Activated T-helper 2 cell treated with anti-CD3 and anti-CD28 coated beads, Interferon-gamma antibody, Interleukin-2, Interleukin-4, amounts not matched to agents 10 μg/mL and 5 μg/mL and 100 μg/mL, durations not matched to agents 14 hours and 24 hours and 36 hours (primary cell): Measurements from ENCODE around the gene CGRRF1. TPM values are rescaled to one million over a fixed set of nuclear protein-coding genes. Genes with fewer than 3 reads are reported as not detected.

ENCODE experiments used
- DNase-seq: peaks from one replicate; pipeline ENCODE4 v3.0.0; 2021; ENCODE audit warnings: low spot score
- H3K27ac Mint-ChIP-seq: one replicate; pipeline ENCODE4 v1.8.0; 2021; ENCODE audit warnings: mixed read lengths
- H3K27me3 Mint-ChIP-seq: one replicate; pipeline ENCODE4 v1.8.0; 2021; ENCODE audit warnings: low read depth, mixed read lengths
- H3K36me3 Mint-ChIP-seq: one replicate; pipeline ENCODE4 v1.8.0; 2021; ENCODE audit warnings: low read depth, mixed read lengths
- H3K4me1 Mint-ChIP-seq: one replicate; pipeline ENCODE4 v1.8.0; 2021; ENCODE audit warnings: low read depth, mixed read lengths
- H3K4me3 Mint-ChIP-seq: one replicate; pipeline ENCODE4 v1.8.0; 2021; ENCODE audit warnings: low read depth, mild to moderate bottlenecking, moderate library complexity, mixed read lengths
- H3K9me3 Mint-ChIP-seq: one replicate; pipeline ENCODE4 v1.8.0; 2021; ENCODE audit warnings: mixed read lengths
- intact Hi-C: fragments of 100-400 bp; cut with micrococcal nuclease; formaldehyde crosslinking; loops from one replicate; pipeline ENCODE4 v1.15.1; 2023
- total RNA-seq: library from RNA; stranded (reverse); gene quantifications from 2 replicates; pipeline ENCODE4 v1.2.3, GENCODE V29; 2022

Gene CGRRF1
- total RNA-seq, 1 donor from 2014 or later = 6.2 TPM

GRCh38 chr14:54498095-54498531, 11.6 kb upstream of the CGRRF1 start:
- Mint-ChIP-seq H3K36me3 (no peaks in the 10 kb centered on the region), H3K27ac (no peak overlapping the region), H3K9me3 (no peaks in the 10 kb centered on the region), H3K4me1 (peaks cover 6% of the 10 kb centered on the region), H3K4me3 (no peak overlapping the region), H3K27me3 (peaks cover 24% of the 10 kb centered on the region)
- DNase-seq = no peak
- intact Hi-C loops = no loop called here

GRCh38 chr14:54498579-54498978, 11.1 kb upstream of the CGRRF1 start:
- Mint-ChIP-seq H3K36me3 (no peaks in the 10 kb centered on the region), H3K27ac (no peak overlapping the region), H3K4me1 (peaks cover 6% of the 10 kb centered on the region), H3K4me3 (no peak overlapping the region), H3K9me3 (no peaks in the 10 kb centered on the region), H3K27me3 (peaks cover 24% of the 10 kb centered on the region)
- no peak for DNase-seq
- intact Hi-C loops = no loop called here

DNA sequence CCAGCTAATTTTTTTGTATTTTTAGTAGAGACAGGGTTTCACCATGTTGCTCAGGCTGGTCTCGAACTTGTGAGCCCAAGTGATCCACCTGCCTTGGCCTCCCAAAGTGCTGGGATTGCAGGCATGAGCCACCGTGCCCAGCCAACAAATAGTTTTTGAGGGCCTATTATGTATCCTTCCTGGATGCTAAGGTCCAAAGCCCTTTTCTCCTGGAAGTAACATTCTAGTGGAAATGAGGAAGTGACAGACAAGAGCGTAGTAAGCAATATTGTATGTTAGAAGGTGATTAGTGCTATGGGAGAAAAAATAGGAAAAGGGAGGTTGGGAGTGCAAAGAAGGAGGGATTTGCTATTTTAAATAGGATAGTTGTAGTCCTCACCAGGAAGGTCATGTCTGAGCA, 9.0 kb upstream of the CGRRF1 start:
- no peak for DNase-seq
- no peaks in the 10 kb centered on the region for H3K36me3 Mint-ChIP-seq
- peaks cover 29% of the 10 kb centered on the region for H3K27me3 Mint-ChIP-seq
- H3K4me1 Mint-ChIP-seq = peaks cover 6% of the 10 kb centered on the region
- intact Hi-C loops = no loop called here
- H3K4me3 Mint-ChIP-seq = no peak overlapping the region
- no peak overlapping the region for H3K27ac Mint-ChIP-seq
- H3K9me3 Mint-ChIP-seq = no peaks in the 10 kb centered on the region

DNA sequence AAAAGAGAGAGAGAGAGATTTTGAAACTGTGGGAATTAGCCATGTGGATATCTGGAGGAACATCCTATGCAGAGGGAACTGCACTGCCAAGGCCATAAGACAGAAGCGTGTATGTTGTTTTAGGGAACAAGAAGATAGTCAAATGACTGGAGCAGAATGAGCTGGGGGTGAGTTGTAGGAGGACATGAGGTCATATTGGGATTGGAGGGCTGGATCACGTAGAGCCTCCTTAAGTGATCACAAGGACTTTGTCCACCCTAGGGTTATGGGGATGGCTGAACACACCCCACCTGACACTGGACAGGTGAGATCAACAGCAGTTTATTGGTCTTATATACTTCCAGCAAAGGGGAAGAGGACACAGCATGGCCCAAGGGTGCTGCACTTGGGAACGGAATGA, 8.2 kb upstream of the CGRRF1 start:
- Mint-ChIP-seq H3K27me3 (peaks cover 29% of the 10 kb centered on the region), H3K4me3 (no peak overlapping the region), H3K9me3 (no peaks in the 10 kb centered on the region), H3K4me1 (peaks cover 4% of the 10 kb centered on the region), H3K27ac (no peak overlapping the region), H3K36me3 (no peaks in the 10 kb centered on the region)
- intact Hi-C loops = no loop called here
- no peak for DNase-seq

- Mint-ChIP-seq H3K36me3 (no peaks in the 10 kb centered on the region), H3K27ac (no peak overlapping the region), H3K4me1 (peaks cover 4% of the 10 kb centered on the region), H3K4me3 (no peak overlapping the region), H3K27me3 (peaks cover 30% of the 10 kb centered on the region), H3K9me3 (no peaks in the 10 kb centered on the region)
- intact Hi-C loops = no loop called here
- DNase-seq = no peak
Observed at GRCh38 chr14:54502602-54503001, 7.1 kb upstream of the CGRRF1 start.

DNA sequence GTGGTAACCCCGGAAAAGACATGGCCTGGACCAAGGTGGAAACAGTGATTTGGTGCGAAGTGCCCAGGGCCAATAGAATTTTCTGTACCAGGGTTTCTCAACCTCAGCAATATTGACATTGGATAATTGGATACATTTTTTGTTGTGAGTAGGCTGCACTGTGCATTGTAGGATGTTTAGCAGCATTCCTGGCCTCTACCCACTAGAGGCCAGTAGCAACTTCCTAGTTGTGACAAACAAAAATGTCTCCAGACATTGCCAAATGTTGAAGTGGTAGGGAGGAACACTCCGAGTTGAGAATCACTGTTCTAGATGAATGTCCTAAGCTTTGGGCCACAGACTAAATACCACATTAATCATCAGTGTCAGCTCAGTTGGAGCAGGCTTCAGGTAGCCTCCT, 6.2 kb upstream of the CGRRF1 start:
- intact Hi-C loops = no loop called here
- H3K4me3 Mint-ChIP-seq = no peak overlapping the region
- peaks cover 24% of the 10 kb centered on the region for H3K27me3 Mint-ChIP-seq
- no peak overlapping the region for H3K27ac Mint-ChIP-seq
- no peak for DNase-seq
- H3K9me3 Mint-ChIP-seq = no peaks in the 10 kb centered on the region
- H3K36me3 Mint-ChIP-seq = no peaks in the 10 kb centered on the region
- H3K4me1 Mint-ChIP-seq = peaks cover 4% of the 10 kb centered on the region

- Mint-ChIP-seq H3K4me3 (no peak overlapping the region), H3K27ac (no peak overlapping the region), H3K4me1 (peaks cover 33% of the 10 kb centered on the region), H3K9me3 (peaks cover 21% of the 10 kb centered on the region), H3K27me3 (no peaks in the 10 kb centered on the region), H3K36me3 (peaks cover 35% of the 10 kb centered on the region)
- no peak for DNase-seq
- intact Hi-C loops = no loop called here
Observed at GRCh38 chr14:54512393-54512792, 2.7 kb downstream of the CGRRF1 start.

DNA sequence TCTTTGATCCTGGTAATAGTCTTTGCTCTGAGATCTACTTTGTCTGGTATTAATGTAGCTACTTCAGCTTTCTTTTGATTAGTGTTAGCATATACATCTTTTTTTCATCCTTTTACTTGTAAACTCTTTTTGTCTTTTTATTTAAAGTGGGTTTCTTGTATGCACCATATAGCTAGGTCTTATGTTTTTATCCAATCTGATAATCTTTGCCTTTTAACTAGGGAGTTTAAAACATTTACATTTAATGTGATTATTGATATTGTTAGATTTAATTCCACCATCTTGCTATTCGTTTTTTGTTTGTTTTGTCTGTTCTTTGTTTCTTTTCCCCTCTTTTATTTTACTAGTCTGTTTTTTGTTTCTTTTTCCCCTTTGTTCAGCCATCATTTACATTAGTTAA, 6.0 kb downstream of the CGRRF1 start:
- Mint-ChIP-seq H3K27me3 (no peaks in the 10 kb centered on the region), H3K9me3 (peaks cover 21% of the 10 kb centered on the region), H3K27ac (no peak overlapping the region), H3K4me1 (peaks cover 21% of the 10 kb centered on the region), H3K4me3 (no peak overlapping the region), H3K36me3 (peaks cover 45% of the 10 kb centered on the region)
- no peak for DNase-seq
- intact Hi-C loops = no loop called here

DNA sequence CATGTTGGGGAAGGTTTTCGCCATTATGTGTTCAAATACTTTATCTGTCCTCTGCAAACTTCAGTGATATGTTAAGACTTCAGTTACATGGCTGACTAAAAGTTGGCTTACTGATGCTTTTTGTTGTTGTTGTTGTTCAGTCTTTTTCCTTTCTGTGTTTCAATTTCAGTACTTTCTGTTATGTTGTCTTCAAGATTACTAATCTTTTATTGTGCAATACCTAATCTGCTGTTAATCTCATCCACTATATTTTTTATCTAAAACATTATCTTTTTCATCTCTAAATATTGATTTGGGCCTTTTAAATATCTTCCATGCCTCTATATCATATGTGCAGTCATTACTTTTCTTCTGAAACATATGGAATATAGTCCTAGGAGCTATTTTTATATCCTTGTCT, 7.0 kb downstream of the CGRRF1 start:
- intact Hi-C loops = no loop called here
- H3K27ac Mint-ChIP-seq = no peak overlapping the region
- H3K4me1 Mint-ChIP-seq = peaks cover 14% of the 10 kb centered on the region
- DNase-seq = no peak
- H3K9me3 Mint-ChIP-seq = peaks cover 21% of the 10 kb centered on the region
- no peak overlapping the region for H3K4me3 Mint-ChIP-seq
- peaks cover 45% of the 10 kb centered on the region for H3K36me3 Mint-ChIP-seq
- no peaks in the 10 kb centered on the region for H3K27me3 Mint-ChIP-seq

- Mint-ChIP-seq H3K4me1 (peaks cover 2% of the 10 kb centered on the region), H3K36me3 (peaks cover 31% of the 10 kb centered on the region)
Observed at GRCh38 chr14:54524410-54524809, 14.7 kb downstream of the CGRRF1 start.

GRCh38 chr14:54528973-54529372, 19.3 kb downstream of the CGRRF1 start:
- no peak overlapping the region for H3K27ac Mint-ChIP-seq
- H3K27me3 Mint-ChIP-seq = no peaks in the 10 kb centered on the region
- intact Hi-C loops = no loop called here
- no peak for DNase-seq
- H3K4me1 Mint-ChIP-seq = peaks cover 7% of the 10 kb centered on the region
- H3K9me3 Mint-ChIP-seq = no peaks in the 10 kb centered on the region
- peaks cover 18% of the 10 kb centered on the region for H3K36me3 Mint-ChIP-seq
- H3K4me3 Mint-ChIP-seq = no peak overlapping the region

More at GRCh38 chr14:54524410-54524809, 14.7 kb downstream of the CGRRF1 start:
- Mint-ChIP-seq H3K27ac (no peak overlapping the region), H3K9me3 (no peaks in the 10 kb centered on the region), H3K4me3 (no peak overlapping the region), H3K27me3 (no peaks in the 10 kb centered on the region)
- intact Hi-C loops = no loop called here
- no peak for DNase-seq

- H3K27me3 Mint-ChIP-seq = no peaks in the 10 kb centered on the region
- H3K4me3 Mint-ChIP-seq = no peak overlapping the region
- peaks cover 14% of the 10 kb centered on the region for H3K36me3 Mint-ChIP-seq
- intact Hi-C loops = no loop called here
- H3K27ac Mint-ChIP-seq = no peak overlapping the region
- H3K9me3 Mint-ChIP-seq = no peaks in the 10 kb centered on the region
- no peak for DNase-seq
- peaks cover 7% of the 10 kb centered on the region for H3K4me1 Mint-ChIP-seq
Observed at GRCh38 chr14:54529811-54530210, 20.1 kb downstream of the CGRRF1 start.

DNA sequence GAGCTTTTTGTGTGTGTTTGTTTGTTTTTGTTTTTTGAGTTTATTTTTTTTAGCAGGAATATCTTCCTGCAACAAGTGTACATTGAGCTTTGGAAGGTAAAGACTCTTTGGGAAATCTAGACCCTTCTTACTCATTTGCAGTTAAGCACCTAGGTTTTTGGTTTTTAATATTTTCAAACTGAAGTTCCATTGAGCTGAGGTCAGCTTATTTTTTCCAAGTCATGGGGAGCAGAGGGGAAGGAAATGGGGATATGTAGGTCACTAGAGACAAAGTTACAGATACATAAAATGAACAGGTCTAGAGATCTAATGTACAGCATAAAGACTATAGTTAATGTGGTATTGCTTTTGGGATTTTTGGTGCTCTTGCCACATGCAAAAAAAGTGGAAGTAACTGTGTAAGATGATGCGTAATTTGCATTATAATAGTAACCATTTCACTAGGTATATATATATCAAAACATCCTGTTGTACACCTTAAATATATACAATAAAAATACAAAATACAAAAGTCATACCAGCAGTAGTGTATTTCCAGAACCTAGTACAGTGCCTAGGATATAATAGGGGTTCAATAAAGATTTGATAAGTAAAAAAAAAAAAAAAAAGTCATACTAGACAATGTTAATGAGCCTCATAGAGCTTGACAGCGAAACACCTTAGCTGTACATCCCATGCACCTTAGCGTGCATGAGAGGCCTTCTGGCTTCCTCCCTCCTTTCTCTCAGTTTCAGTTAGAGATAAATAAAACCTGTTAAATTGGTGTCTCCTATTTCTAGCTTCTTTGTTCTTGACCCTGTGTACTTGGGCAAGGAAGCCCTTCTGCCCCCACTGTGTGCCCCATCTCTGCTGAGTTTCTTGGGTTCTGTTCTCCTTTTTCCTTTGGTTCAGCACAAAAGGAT, 22.7 kb downstream of the CGRRF1 start:
- intact Hi-C loops = no loop called here
- H3K27me3 Mint-ChIP-seq = no peaks in the 10 kb centered on the region
- H3K27ac Mint-ChIP-seq = no peak overlapping the region

More for the DNA sequence above, 22.7 kb downstream of the CGRRF1 start:
- H3K36me3 Mint-ChIP-seq = peaks cover 8% of the 10 kb centered on the region
- H3K9me3 Mint-ChIP-seq = no peaks in the 10 kb centered on the region
- peaks cover 4% of the 10 kb centered on the region for H3K4me1 Mint-ChIP-seq
- H3K4me3 Mint-ChIP-seq = no peak overlapping the region
- DNase-seq = no peak
